Activated naive CD4-positive, alpha-beta T cell treated with anti-CD3 and anti-CD28 coated beads, Interleukin-2, amount 10 ng/mL, durations not matched to agents 7 days and 5 days (primary cell): Measurements from ENCODE around the gene FOXO3.

ENCODE experiments used
- CTCF ChIA-PET: fragments of 350-600 bp; sonication (Branson Sonifier 250); formaldehyde crosslinking; loops from one replicate; lab custom pipeline; 2021; ENCODE audit warnings: antibody characterized with exemption; lab: Charles Lee
- DNase-seq: peaks from one replicate; pipeline ENCODE4 v3.0.0-alpha.2; 2020
- H3K27ac Mint-ChIP-seq: one replicate; pipeline ENCODE4 v1.8.0; 2021; ENCODE audit warnings: mild to moderate bottlenecking, moderate library complexity, mixed read lengths
- H3K27me3 Mint-ChIP-seq: one replicate; pipeline ENCODE4 v1.8.0; 2021; ENCODE audit warnings: mild to moderate bottlenecking, mixed read lengths
- H3K36me3 Mint-ChIP-seq: one replicate; pipeline ENCODE4 v1.8.0; 2021; ENCODE audit warnings: mixed read lengths
- H3K4me1 Mint-ChIP-seq: one replicate; pipeline ENCODE4 v1.8.0; 2021; ENCODE audit warnings: mixed read lengths
- H3K4me3 Mint-ChIP-seq: one replicate; pipeline ENCODE4 v1.8.0; 2021; ENCODE audit warnings: mild to moderate bottlenecking, moderate library complexity, mixed read lengths
- H3K9me3 Mint-ChIP-seq: one replicate; pipeline ENCODE4 v1.8.0; 2021; ENCODE audit warnings: mixed read lengths

FOXO3 gene

DNA sequence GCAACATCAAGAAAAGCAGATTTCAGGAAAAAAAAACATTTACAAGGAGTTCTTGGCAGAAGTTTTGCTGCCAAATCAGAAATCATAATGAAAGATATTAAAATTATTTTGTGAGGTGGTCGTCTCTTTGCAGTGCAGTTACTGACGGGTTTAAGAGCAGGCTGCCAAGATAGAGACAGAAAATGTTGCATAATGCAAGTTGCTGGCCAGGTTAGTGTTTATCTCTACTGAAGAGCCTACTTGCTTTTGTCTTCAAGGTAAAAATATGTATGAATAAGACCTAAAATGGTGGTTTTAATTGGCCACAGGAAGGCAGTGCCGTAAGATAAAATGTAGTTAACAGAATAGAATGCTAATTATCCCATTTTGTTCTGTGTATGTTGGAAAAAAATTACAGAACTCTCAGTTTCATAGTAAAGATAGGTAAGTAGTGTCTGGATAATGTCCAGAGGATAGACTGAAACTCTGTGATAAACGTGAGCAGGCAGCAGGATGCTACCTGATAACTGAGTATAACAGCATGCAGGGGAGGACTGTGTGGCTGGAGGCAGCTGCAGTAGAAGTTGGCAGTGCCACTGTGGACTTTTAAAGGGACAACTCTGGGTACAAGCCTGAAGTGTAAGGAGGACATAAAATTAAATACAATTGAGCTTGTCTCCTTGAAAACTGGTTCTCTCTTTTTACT, 13.9 kb downstream of the FOXO3 start:
- Mint-ChIP-seq H3K27ac (no peak overlapping the region), H3K4me3 (no peak overlapping the region), H3K36me3 (peaks cover 33% of the 10 kb centered on the region), H3K27me3 (no peaks in the 10 kb centered on the region), H3K9me3 (no peaks in the 10 kb centered on the region), H3K4me1 (peaks cover 20% of the 10 kb centered on the region)
- CTCF ChIA-PET = no interaction called here
- no peak for DNase-seq

DNA sequence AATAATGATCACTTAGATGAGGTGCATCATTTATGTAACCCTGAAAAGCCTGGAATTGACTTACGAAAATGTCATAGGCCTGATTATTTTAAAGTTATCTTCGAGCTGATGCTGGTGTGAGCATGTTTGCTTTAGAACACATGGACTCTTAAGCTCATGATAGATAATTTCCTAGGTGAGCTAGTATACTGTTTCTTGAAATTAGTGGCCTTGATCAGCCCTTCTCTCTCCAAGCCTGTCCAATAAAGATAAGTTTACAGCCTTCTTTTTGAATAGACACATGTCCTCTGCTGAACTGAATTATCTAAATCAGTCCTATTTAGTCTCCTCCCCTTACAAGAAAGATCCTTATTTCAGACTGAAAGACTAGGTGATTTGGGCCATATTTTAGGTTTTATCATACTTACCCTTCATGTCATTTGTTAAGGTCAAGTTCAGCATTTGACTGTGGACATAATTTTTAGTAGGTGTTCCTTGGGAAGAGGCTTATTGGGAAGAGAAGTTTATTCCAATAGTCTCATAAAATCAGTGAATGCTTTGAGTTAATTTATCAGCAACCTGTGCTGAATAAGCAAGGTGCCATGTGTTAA, 15.3 kb downstream of the FOXO3 start:
- CTCF ChIA-PET = no interaction called here
- no peak overlapping the region for H3K27ac Mint-ChIP-seq
- DNase-seq = no peak
- H3K4me1 Mint-ChIP-seq = peaks cover 25% of the 10 kb centered on the region
- no peak overlapping the region for H3K4me3 Mint-ChIP-seq
- H3K36me3 Mint-ChIP-seq = peaks cover 26% of the 10 kb centered on the region
- H3K27me3 Mint-ChIP-seq = no peaks in the 10 kb centered on the region
- H3K9me3 Mint-ChIP-seq = no peaks in the 10 kb centered on the region

DNA sequence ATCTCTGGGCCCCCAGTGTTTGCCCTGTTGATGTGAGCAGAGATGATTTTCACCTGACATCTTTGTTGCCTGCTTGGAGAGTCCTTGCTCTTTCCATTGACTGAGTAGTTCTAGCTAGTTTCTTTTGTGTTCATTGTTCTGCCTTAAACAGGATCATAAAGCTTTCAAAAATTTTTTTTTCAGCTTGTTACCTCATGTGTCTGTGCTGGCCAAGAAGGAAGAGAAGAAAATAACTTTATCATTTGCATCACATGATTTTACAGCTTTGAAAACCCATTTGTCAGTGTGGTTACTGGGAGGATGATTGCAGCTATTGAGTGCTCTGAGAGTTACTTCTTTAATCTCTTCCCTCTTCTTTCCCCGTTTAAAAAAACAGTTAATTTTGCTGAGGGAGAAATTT, 16.0 kb downstream of the FOXO3 start:
- Mint-ChIP-seq H3K36me3 (peaks cover 19% of the 10 kb centered on the region), H3K27me3 (no peaks in the 10 kb centered on the region), H3K27ac (no peak overlapping the region), H3K9me3 (no peaks in the 10 kb centered on the region), H3K4me1 (peaks cover 32% of the 10 kb centered on the region), H3K4me3 (no peak overlapping the region)
- CTCF ChIA-PET = no interaction called here
- no peak for DNase-seq

- peaks cover 39% of the 10 kb centered on the region for H3K4me1 Mint-ChIP-seq
- peaks cover 14% of the 10 kb centered on the region for H3K36me3 Mint-ChIP-seq
- no peak overlapping the region for H3K27ac Mint-ChIP-seq
- H3K27me3 Mint-ChIP-seq = no peaks in the 10 kb centered on the region
- H3K4me3 Mint-ChIP-seq = no peak overlapping the region
- H3K9me3 Mint-ChIP-seq = no peaks in the 10 kb centered on the region
- CTCF ChIA-PET = interaction anchor here (0.6 to 0.7 kb wide), 2 partner anchors 258 to 588 kb away, joined by 3 read pairs; no protein-coding TSS in a partner anchor
- no peak for DNase-seq
Measured at GRCh38 chr6:108578166-108578565, 17.4 kb downstream of the FOXO3 start.

GRCh38 chr6:108578595-108579327, 18.0 kb downstream of the FOXO3 start:
- Mint-ChIP-seq H3K36me3 (peaks cover 14% of the 10 kb centered on the region), H3K27me3 (no peaks in the 10 kb centered on the region), H3K9me3 (no peaks in the 10 kb centered on the region), H3K4me3 (no peak overlapping the region), H3K4me1 (peaks cover 40% of the 10 kb centered on the region), H3K27ac (no peak overlapping the region)
- DNase-seq = no peak
- CTCF ChIA-PET = no interaction called here

DNA sequence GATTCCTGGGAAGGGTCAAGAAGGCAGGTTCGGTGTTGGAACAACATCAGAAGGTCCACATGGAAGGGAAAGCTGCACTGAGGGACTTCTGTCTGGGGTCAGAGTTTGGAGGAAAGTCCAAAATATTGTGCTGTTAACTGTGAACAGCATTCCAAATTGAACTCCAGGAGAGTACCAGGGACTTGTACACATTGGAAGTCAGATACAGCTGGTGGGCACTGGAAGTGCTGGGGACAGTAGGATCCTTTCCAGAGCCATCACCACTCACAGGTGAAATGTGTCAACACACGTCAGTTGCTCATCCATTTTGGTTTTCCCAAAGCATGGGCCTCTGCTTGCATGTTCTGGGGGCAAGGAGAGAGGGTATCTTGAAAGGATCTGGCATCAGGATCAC, 18.6 kb downstream of the FOXO3 start:
- Mint-ChIP-seq H3K27me3 (no peaks in the 10 kb centered on the region), H3K9me3 (no peaks in the 10 kb centered on the region), H3K4me1 (peaks cover 43% of the 10 kb centered on the region), H3K4me3 (no peak overlapping the region), H3K27ac (no peak overlapping the region), H3K36me3 (peaks cover 14% of the 10 kb centered on the region)
- DNase-seq = no peak
- CTCF ChIA-PET = no interaction called here

DNA sequence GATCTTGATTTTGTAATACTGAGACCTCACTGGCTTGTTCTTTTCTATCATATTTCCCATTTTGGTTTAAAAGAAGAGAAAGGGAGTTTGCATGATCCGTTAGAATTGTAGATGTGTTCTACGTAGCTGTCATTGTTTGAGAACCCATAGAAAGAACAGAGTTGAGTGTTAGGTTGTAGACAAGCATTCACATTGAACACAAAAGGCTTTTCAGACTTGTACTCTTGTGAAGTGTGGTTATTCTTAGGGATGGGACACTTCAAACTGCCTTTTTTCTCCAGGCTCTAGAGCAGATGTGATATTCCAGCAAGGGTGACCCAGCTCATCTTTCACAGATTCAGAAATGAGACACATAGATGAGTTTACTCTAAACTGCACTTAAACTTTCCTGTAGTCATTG, 19.9 kb downstream of the FOXO3 start:
- no peak overlapping the region for H3K4me3 Mint-ChIP-seq
- H3K9me3 Mint-ChIP-seq = no peaks in the 10 kb centered on the region
- H3K36me3 Mint-ChIP-seq = peaks cover 14% of the 10 kb centered on the region
- H3K4me1 Mint-ChIP-seq = peaks cover 35% of the 10 kb centered on the region
- no peak for DNase-seq
- H3K27ac Mint-ChIP-seq = no peak overlapping the region
- CTCF ChIA-PET = interaction anchor here (1.1 kb wide), 1 partner anchor 10 kb away, joined by 3 read pairs; no protein-coding TSS in a partner anchor
- no peaks in the 10 kb centered on the region for H3K27me3 Mint-ChIP-seq

- no peaks in the 10 kb centered on the region for H3K9me3 Mint-ChIP-seq
- peaks cover 33% of the 10 kb centered on the region for H3K4me1 Mint-ChIP-seq
- no peak overlapping the region for H3K4me3 Mint-ChIP-seq
- no peaks in the 10 kb centered on the region for H3K27me3 Mint-ChIP-seq
- H3K36me3 Mint-ChIP-seq = peaks cover 11% of the 10 kb centered on the region
- H3K27ac Mint-ChIP-seq = no peak overlapping the region
- DNase-seq = no peak
- CTCF ChIA-PET = no interaction called here
Measured at GRCh38 chr6:108581237-108581931, 20.7 kb downstream of the FOXO3 start.

DNA sequence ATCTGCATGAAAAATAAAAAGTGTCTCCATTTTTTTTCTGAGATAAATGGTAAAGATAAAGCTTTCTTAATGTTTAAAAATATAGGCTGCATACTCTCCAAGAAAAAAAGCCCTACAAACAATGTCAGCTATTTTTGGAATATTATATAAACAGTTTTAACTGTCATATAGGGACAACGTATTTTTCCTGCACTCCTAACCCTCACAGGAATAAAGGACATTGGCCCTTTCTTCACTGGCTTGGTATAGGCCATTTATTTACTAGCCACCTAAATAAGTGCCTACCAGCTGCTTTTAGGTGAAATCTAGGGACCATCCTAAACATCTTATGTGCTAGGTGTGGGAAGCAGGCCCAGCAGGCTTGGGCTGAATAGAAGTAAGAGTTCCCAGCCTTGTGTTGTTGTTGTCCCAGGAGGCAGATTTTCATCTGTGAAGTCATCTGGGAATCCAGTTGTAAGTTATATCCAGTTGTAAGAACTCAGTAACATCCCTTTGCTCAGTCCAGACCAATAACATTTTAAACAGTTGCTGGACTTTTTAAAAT, 21.3 kb downstream of the FOXO3 start:
- Mint-ChIP-seq H3K4me3 (no peak overlapping the region), H3K36me3 (peaks cover 11% of the 10 kb centered on the region), H3K9me3 (no peaks in the 10 kb centered on the region), H3K27ac (no peak overlapping the region), H3K27me3 (no peaks in the 10 kb centered on the region), H3K4me1 (peaks cover 28% of the 10 kb centered on the region)
- CTCF ChIA-PET = no interaction called here
- DNase-seq = no peak

- H3K9me3 Mint-ChIP-seq = no peaks in the 10 kb centered on the region
- H3K4me1 Mint-ChIP-seq = peaks cover 24% of the 10 kb centered on the region
- H3K4me3 Mint-ChIP-seq = no peak overlapping the region
- H3K36me3 Mint-ChIP-seq = peaks cover 10% of the 10 kb centered on the region
- no peak overlapping the region for H3K27ac Mint-ChIP-seq
- no peak for DNase-seq
- H3K27me3 Mint-ChIP-seq = no peaks in the 10 kb centered on the region
- CTCF ChIA-PET = no interaction called here
Measured at GRCh38 chr6:108582618-108583017, 21.9 kb downstream of the FOXO3 start.

DNA sequence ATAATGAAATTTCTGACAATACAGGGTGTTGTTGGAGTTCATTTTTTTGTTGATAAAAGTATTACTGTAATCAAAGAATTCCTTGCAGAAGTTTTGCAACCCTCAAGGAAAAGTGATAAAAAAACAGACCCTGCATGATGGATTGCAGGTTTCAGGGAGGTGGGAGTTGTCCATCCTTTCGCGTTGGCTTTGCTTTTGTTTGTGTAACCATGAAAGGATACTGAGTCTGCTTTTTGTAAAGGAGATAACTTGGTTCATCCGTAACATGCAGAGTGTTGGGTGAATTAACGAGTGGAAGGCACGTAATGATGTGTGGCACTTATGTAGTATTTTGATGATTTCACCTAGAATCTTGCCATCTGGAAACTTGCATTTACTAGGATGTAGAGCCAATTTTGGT, 23.6 kb downstream of the FOXO3 start:
- H3K4me3 Mint-ChIP-seq = no peak overlapping the region
- no peak for DNase-seq
- H3K4me1 Mint-ChIP-seq = peaks cover 34% of the 10 kb centered on the region
- no peaks in the 10 kb centered on the region for H3K27me3 Mint-ChIP-seq
- H3K36me3 Mint-ChIP-seq = no peaks in the 10 kb centered on the region
- H3K27ac Mint-ChIP-seq = no peak overlapping the region
- CTCF ChIA-PET = no interaction called here
- no peaks in the 10 kb centered on the region for H3K9me3 Mint-ChIP-seq

- no peak for DNase-seq
- no peaks in the 10 kb centered on the region for H3K9me3 Mint-ChIP-seq
- CTCF ChIA-PET = no interaction called here
- peaks cover 39% of the 10 kb centered on the region for H3K4me1 Mint-ChIP-seq
- no peaks in the 10 kb centered on the region for H3K36me3 Mint-ChIP-seq
- H3K27ac Mint-ChIP-seq = no peak overlapping the region
- H3K4me3 Mint-ChIP-seq = no peak overlapping the region
- H3K27me3 Mint-ChIP-seq = no peaks in the 10 kb centered on the region
Measured at GRCh38 chr6:108585359-108585758, 24.6 kb downstream of the FOXO3 start.

DNA sequence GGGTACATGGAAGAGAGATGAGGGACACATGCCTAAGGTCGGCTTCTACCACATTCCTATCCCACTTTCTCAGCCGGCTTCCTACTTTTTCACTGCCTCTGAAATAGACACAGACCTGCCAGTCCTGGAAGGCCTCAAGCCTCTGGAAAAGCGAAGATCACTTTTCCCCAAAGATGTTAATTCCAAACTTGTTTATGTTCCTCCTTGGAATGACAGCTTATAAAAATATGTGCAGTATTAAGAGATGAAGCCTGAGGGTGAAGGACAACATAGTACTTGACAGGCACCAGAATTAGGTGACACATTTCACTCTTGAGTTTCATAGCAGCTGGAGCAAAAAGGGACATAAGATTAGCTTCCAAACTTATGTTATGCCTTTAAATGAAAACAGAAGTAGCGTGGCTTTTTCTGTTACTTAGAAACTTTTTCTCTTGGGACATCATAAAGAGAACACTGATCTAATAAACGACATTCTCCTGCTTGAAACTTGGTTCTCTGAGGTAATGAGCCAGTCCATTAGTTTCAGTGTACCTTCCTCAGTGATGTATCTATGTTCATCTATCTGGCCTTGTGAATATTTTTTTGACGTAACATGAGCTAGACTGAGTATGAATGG, 25.3 kb downstream of the FOXO3 start:
- H3K4me3 Mint-ChIP-seq = no peak overlapping the region
- H3K27me3 Mint-ChIP-seq = no peaks in the 10 kb centered on the region
- no peak overlapping the region for H3K27ac Mint-ChIP-seq
- H3K36me3 Mint-ChIP-seq = no peaks in the 10 kb centered on the region
- no peaks in the 10 kb centered on the region for H3K9me3 Mint-ChIP-seq
- H3K4me1 Mint-ChIP-seq = peaks cover 33% of the 10 kb centered on the region
- CTCF ChIA-PET = no interaction called here
- no peak for DNase-seq
